Measurements from ENCODE around the gene PRPF40A. TPM values are rescaled to one million over a fixed set of nuclear protein-coding genes. Genes with fewer than 3 reads are reported as not detected.

Gene PRPF40A
- total and polyA plus RNA-seq, 11 donors = 9.8 to 53.5 (median 34.3) TPM

DNA sequence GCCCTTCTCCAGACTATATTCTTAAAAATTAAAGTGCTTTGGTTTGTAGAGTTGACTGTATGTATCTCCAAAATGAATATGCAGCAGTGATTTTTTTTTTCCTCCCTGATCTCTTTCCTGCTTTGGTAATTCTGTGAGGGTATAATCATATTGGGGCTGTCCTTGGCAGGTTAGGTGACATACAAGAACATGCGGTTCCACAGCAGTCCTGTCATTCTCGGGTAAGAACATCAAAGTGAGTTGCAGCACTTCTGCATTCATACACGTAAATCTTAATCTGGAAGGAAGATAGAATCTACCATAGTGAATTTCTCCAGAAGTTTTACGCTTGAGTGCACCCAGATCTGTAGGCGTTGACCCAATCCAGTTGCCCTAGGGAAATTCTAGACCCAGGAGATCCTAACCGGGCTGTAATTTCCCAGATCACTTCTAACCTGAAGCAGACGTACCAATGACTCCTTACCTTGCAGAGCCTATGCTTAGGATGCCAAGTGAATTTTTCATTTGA, 109.4 kb downstream of the PRPF40A start:
- ATAC-seq (no peak), DNase-seq (no peak)
- H3K9me3 ChIP-seq = no peaks in the 10 kb centered on the region
- no peak overlapping the region for H3K4me3 ChIP-seq
- peaks cover 0 to 8% (median 0%) of the 10 kb centered on the region in 9 donors for H3K36me3 ChIP-seq
- intact Hi-C loops (cut with DNase I) = no loop called here
- WGBS, 4 donors = 96 to 98% (median 97%) methylated on average over 7 of the region's 7 CpGs
- no peak overlapping the region for H3K27ac ChIP-seq
- H3K27me3 ChIP-seq = no peaks in the 10 kb centered on the region
- H3K4me1 ChIP-seq = peaks cover 0 to 20% (median 5%) of the 10 kb centered on the region in 12 donors
- no peak for TF ChIP-seq CTCF (IDR thresholded peaks at IDR 0.05)
- TF ChIP-seq POLR2A (IDR thresholded peaks at IDR 0.05) = no peak

GRCh38 chr2:152606941-152607340, 110.3 kb downstream of the PRPF40A start:
- H3K9me3 ChIP-seq = no peaks in the 10 kb centered on the region
- H3K4me3 ChIP-seq = no peak overlapping the region
- TF ChIP-seq POLR2A (IDR thresholded peaks at IDR 0.05) = no peak
- no peak for TF ChIP-seq CTCF (IDR thresholded peaks at IDR 0.05)
- no peak overlapping the region for H3K27ac ChIP-seq
- intact Hi-C loops (cut with DNase I) = no loop called here
- ATAC-seq (no peak), DNase-seq (no peak)
- H3K4me1 ChIP-seq = peaks cover 0 to 11% (median 5%) of the 10 kb centered on the region in 12 donors
- H3K36me3 ChIP-seq = peaks cover 0 to 8% (median 0%) of the 10 kb centered on the region in 9 donors
- no peaks in the 10 kb centered on the region for H3K27me3 ChIP-seq
- 45 to 62% (median 57%) methylated on average over 2 of the region's 2 CpGs for WGBS, 4 donors

- DNase-seq (no peak), ATAC-seq (no peak)
- Histone ChIP-seq H3K4me1 (peaks cover 0 to 2% (median 0%) of the 10 kb centered on the region in 12 donors), H3K36me3 (peaks cover 0 to 8% (median 0%) of the 10 kb centered on the region in 9 donors), H3K9me3 (no peaks in the 10 kb centered on the region), H3K27me3 (no peaks in the 10 kb centered on the region), H3K27ac (no peak overlapping the region), H3K4me3 (no peak overlapping the region)
- TF ChIP-seq CTCF (IDR thresholded peaks at IDR 0.05) = no peak
- no peak for TF ChIP-seq POLR2A (IDR thresholded peaks at IDR 0.05)
- intact Hi-C loops (cut with DNase I) = no loop called here
- 95 to 98% (median 97%) methylated on average over 1 of the region's 1 CpG for WGBS, 4 donors
Measured at GRCh38 chr2:152606081-152606480, 111.2 kb downstream of the PRPF40A start.

DNA sequence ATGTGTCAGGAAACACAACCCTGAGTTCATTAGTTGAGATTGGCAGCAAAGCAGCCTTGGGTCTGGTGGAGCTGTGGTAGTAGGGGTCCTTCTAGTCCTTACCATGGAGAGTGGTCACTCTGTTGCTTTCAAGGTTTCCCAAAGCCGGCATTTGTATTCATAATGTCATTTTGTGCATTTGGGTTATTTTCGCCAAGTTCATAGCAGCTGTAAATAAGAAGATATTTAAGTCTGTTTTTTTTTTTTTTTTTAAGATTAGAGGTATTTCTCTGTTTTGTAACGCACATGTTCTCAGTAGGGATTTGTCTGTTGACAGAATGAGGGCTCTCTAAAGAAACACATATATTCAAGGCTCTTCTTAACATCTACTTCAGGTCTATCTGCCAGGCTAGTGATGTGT, 114.1 kb downstream of the PRPF40A start:
- 92 to 94% (median 93%) methylated on average over 3 of the region's 3 CpGs for WGBS, 4 donors
- Histone ChIP-seq H3K27me3 (no peaks in the 10 kb centered on the region), H3K4me3 (no peak overlapping the region), H3K36me3 (peaks cover 0 to 8% (median 0%) of the 10 kb centered on the region in 9 donors), H3K27ac (no peak overlapping the region), H3K4me1 (peaks cover 0 to 9% (median 0%) of the 10 kb centered on the region in 12 donors), H3K9me3 (no peaks in the 10 kb centered on the region)
- TF ChIP-seq CTCF (IDR thresholded peaks at IDR 0.05) = no peak
- no peak for ATAC-seq
- intact Hi-C loops (cut with DNase I) = no loop called here
- DNase-seq = no peak

Measured in heart left ventricle (tissue), 16 donors.